ENCODE data around the gene ANXA2.
"Not testable (repeated sequence)": the region's sequence is repeated elsewhere in the genome, so short reads cannot be mapped to it uniquely, and the experiment has no call there.

ANXA2 gene

GRCh38 chr15:60406513-60407414 lies 9.0 kb upstream of the ANXA2 start:
- no peaks in the 10 kb centered on the region for H3K36me3 ChIP-seq
- H3K4me1 ChIP-seq = peaks cover 4% of the 10 kb centered on the region; the same call in 1 of the 2 replicates
- TF ChIP-seq CTCF (IDR thresholded peaks at IDR 0.05; ENCODE audit: low read depth, low read length) = no peak
- no peaks in the 10 kb centered on the region for H3K9me3 ChIP-seq
- no peak overlapping the region for H3K4me3 ChIP-seq (ENCODE audit: low read depth, low read length)
- DNase-seq = no peak
- H3K27me3 ChIP-seq = no peaks in the 10 kb centered on the region

GRCh38 chr15:60405399-60405798 lies 7.6 kb upstream of the ANXA2 start:
- TF ChIP-seq CTCF (IDR thresholded peaks at IDR 0.05; ENCODE audit: low read depth, low read length) = no peak
- DNase-seq = no peak
- H3K4me1 ChIP-seq = peaks cover 4% of the 10 kb centered on the region; the same call in 1 of the 2 replicates

DNA sequence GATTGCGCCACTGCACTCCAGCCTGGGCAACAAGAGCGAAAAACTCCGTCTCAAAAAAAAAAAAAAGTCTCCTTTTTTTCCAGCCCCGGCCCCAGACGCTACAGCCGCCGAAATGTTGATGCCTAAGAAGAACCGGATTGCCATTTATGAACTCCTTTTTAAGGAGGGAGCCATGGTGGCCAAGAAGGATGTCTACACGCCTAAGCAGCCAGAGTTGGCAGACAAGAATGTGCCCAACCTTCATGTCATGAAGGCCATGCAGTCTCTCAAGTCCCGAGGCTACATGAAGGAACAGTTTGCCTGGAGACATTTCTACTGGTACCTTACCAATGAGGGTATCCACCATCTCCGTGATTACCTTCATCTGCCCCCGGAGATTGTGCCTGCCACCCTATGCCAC lies 6.6 kb upstream of the ANXA2 start:
- H3K4me3 ChIP-seq (ENCODE audit: low read depth, low read length); H3K4me1 ChIP-seq; H3K9me3 ChIP-seq; H3K36me3 ChIP-seq; H3K27me3 ChIP-seq; DNase-seq: not testable (repeated sequence)

More at GRCh38 chr15:60405399-60405798, 7.6 kb upstream of the ANXA2 start:
- Histone ChIP-seq H3K27me3 (no peaks in the 10 kb centered on the region), H3K4me3 (ENCODE audit: low read depth, low read length) (no peak overlapping the region), H3K36me3 (no peaks in the 10 kb centered on the region), H3K9me3 (no peaks in the 10 kb centered on the region)

- Histone ChIP-seq H3K9me3 (no peaks in the 10 kb centered on the region), H3K36me3 (peaks cover 6% of the 10 kb centered on the region; the same call in 1 of the 2 replicates), H3K27me3 (no peaks in the 10 kb centered on the region), H3K4me1 (peaks cover 6% of the 10 kb centered on the region), H3K4me3 (ENCODE audit: low read depth, low read length) (no peak overlapping the region)
- TF ChIP-seq CTCF (IDR thresholded peaks at IDR 0.05; ENCODE audit: low read depth, low read length) = no peak
- no peak for DNase-seq
Measured at GRCh38 chr15:60400944-60401343, 3.2 kb upstream of the ANXA2 start.

- Histone ChIP-seq H3K4me3 (ENCODE audit: low read depth, low read length) (no peak overlapping the region), H3K36me3 (peaks cover 12% of the 10 kb centered on the region), H3K27me3 (no peaks in the 10 kb centered on the region), H3K9me3 (no peaks in the 10 kb centered on the region), H3K4me1 (peaks cover 14% of the 10 kb centered on the region)
- no peak for TF ChIP-seq CTCF (IDR thresholded peaks at IDR 0.05; ENCODE audit: low read depth, low read length)
- DNase-seq = no peak
Measured at GRCh38 chr15:60399931-60400330, 2.1 kb upstream of the ANXA2 start.

DNA sequence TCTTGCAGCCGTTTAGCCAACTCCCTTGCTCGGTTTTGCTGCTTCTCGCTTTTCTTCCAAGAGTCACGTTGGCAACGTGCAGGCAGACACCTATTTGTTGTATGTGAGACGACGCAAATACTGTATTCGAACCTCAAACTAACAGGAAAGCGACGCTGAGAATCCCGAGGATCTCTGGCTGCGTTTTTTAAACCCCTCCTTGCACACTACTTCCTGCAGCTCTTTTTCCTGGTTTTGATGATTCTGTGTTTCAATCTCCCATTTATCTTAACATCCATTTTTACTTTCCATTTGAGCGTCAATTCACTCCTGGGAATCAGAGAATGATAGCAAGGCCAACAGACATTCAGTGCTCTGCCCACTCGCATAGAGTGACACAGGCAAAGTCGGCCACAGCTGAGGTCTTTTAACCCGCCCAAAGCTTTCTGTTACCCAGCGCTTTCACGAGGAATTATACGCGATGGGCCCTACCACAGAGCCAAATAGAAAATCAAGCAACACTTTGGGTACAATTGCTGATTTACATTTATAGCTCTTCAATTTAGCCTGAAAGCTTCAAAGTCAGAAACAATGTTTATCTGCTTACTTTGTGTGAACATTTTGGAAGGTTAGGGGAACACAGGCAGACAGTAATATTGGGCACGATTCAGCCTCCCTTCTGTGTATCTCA lies 1.6 kb upstream of the ANXA2 start:
- H3K4me3 ChIP-seq (ENCODE audit: low read depth, low read length) = no peak overlapping the region
- H3K36me3 ChIP-seq = peaks cover 12% of the 10 kb centered on the region
- H3K9me3 ChIP-seq = no peaks in the 10 kb centered on the region
- no peaks in the 10 kb centered on the region for H3K27me3 ChIP-seq
- TF ChIP-seq CTCF (IDR thresholded peaks at IDR 0.05; ENCODE audit: low read depth, low read length) = no peak
- peaks cover 19% of the 10 kb centered on the region for H3K4me1 ChIP-seq
- no peak for DNase-seq
